HCT116 (cell line): ENCODE results near the gene ZNF507. TPM values are rescaled to one million over a fixed set of nuclear protein-coding genes. Genes with fewer than 3 reads are reported as not detected.

Experiments used
- ATAC-seq: fragments of 200-7000 bp; cut with Tn5 transposase; 2 replicates; pipeline ENCODE4 v1.9.1; 2020; ENCODE audit warnings: mild to moderate bottlenecking, moderate library complexity
- BruUV-seq: library from RNA; stranded (reverse); fragments of 400-500 nt; replicated peaks from 2 replicates; lab custom pipeline; 2021; lab: Mats Ljungman, UMichigan
- CTCF ChIA-PET: fragments of 300-600 bp; sonication (Branson Sonifier 250); formaldehyde crosslinking; loops from one replicate; lab custom pipeline; 2021; ENCODE audit warnings: antibody characterized with exemption; lab: Charles Lee
- POLR2A ChIA-PET: fragments of 300-600, 350-600 bp; sonication (Branson Sonifier 250); formaldehyde crosslinking; loops from one replicate; lab custom pipeline; 2021; ENCODE audit warnings: antibody characterized with exemption; lab: Charles Lee
- RAD21 ChIA-PET, 2 experiments: fragments of 300-600 bp; sonication (Branson Sonifier 250); formaldehyde crosslinking; loops; one replicate each; lab custom pipeline; 2023; ENCODE audit warnings: low total read pairs in 2 of 2; ENCODE audit not compliant: uncharacterized antibody in 2 of 2, unreplicated experiment in 2 of 2, low non-redundant PET in 1 of 2; lab: Charles Lee
- DNase-seq: peaks from one replicate; pipeline ENCODE4 v3.0.0-alpha.2; 2010; ENCODE audit warnings: low read depth, low spot score
- H2AFZ ChIP-seq: fragments of 200-600 bp; shearing (Covaris generic), sonication (generic); 2 replicates; pipeline ENCODE4 v1.6.1; 2017; ENCODE audit warnings: low read depth, mixed run types, mixed read lengths, antibody characterized with exemption, low read length; ENCODE audit not compliant: poor library complexity, severe bottlenecking
- H3K27ac ChIP-seq: 2 replicates; pipeline ENCODE4 v1.5.1; 2012; ENCODE audit warnings: low read depth, low read length
- H3K27me3 ChIP-seq: fragments of 200-600 bp; sonication (generic); 2 replicates; pipeline ENCODE4 v1.6.1; 2016; ENCODE audit warnings: mixed run types, low read length, mixed read lengths; ENCODE audit not compliant: insufficient read depth
- H3K36me3 ChIP-seq, 2 experiments: fragments of 200-500 bp in 1 of 2; fragments of 200-600 bp in 1 of 2; sonication (Bioruptor generic) in 1 of 2; sonication (generic) in 1 of 2; 2 replicates each; pipeline versions ENCODE4 v1.5.1 to v1.6.1; 2014 to 2016; ENCODE audit warnings: low read length in 2 of 2, inconsistent platforms in 1 of 2, mixed read lengths in 1 of 2, mixed run types in 1 of 2; ENCODE audit not compliant: insufficient read depth in 2 of 2, control insufficient read depth in 1 of 2
- H3K4me1 ChIP-seq, 2 experiments: fragments of 200-600 bp in 1 of 2; sonication (generic) in 1 of 2; 2 replicates each; pipeline versions ENCODE4 v1.5.1 to v1.6.1; 2012 to 2017; ENCODE audit warnings: low read length in 2 of 2, inconsistent platforms in 1 of 2, mild to moderate bottlenecking in 1 of 2, mixed read lengths in 1 of 2, mixed run types in 1 of 2, moderate library complexity in 1 of 2; ENCODE audit not compliant: insufficient read depth in 2 of 2, control insufficient read depth in 1 of 2
- H3K4me2 ChIP-seq: fragments of 200-600 bp; sonication (generic); 2 replicates; pipeline ENCODE4 v1.6.1; 2017; ENCODE audit warnings: mixed run types, low read length, mixed read lengths
- H3K4me3 ChIP-seq, 2 experiments: fragments of 200-600 bp in 1 of 2; sonication (generic) in 1 of 2; replicated peaks in 1 of 2; 2 replicates each; pipeline ENCODE4 v1.5.1; 2011 to 2016; ENCODE audit warnings: low read length in 2 of 2, control low read depth in 1 of 2, low read depth in 1 of 2, mild to moderate bottlenecking in 1 of 2, mixed read lengths in 1 of 2, mixed run types in 1 of 2
- H3K79me2 ChIP-seq: fragments of 200-600 bp; sonication (generic); 2 replicates; pipeline ENCODE4 v1.6.1; 2017; ENCODE audit warnings: mild to moderate bottlenecking, mixed run types, low read length, moderate library complexity, mixed read lengths; ENCODE audit not compliant: insufficient read depth
- H3K9ac ChIP-seq: fragments of 200-600 bp; sonication (generic); 2 replicates; pipeline ENCODE4 v1.6.1; 2016; ENCODE audit warnings: low read length, mixed read lengths
- H3K9me2 ChIP-seq: fragments of 200-600 bp; sonication (generic), shearing (Covaris generic); 2 replicates; pipeline ENCODE4 v1.6.1; 2017; ENCODE audit warnings: mixed run types, mild to moderate bottlenecking, moderate library complexity; ENCODE audit not compliant: insufficient read depth
- H3K9me3 ChIP-seq, 2 experiments: fragments of 200-500 bp in 1 of 2; fragments of 200-600 bp in 1 of 2; sonication (Bioruptor generic) in 1 of 2; sonication (generic) in 1 of 2; 2 replicates each; pipeline ENCODE4 v1.6.1; 2014 to 2017; ENCODE audit warnings: low read length in 2 of 2, mixed read lengths in 2 of 2, inconsistent platforms in 1 of 2, low read depth in 1 of 2, mild to moderate bottlenecking in 1 of 2, mixed run types in 1 of 2, moderate library complexity in 1 of 2; ENCODE audit not compliant: control insufficient read depth in 1 of 2, insufficient read depth in 1 of 2
- H4K20me1 ChIP-seq: fragments of 200-600 bp; sonication (generic), shearing (Covaris generic); 2 replicates; pipeline ENCODE4 v1.6.1; 2017; ENCODE audit warnings: mixed run types, mild to moderate bottlenecking, moderate library complexity; ENCODE audit not compliant: insufficient read depth
- ELF1 ChIP-seq: IDR thresholded peaks from 2 replicates; pipeline ENCODE4 v1.6.1; 2012; ENCODE audit warnings: low read depth, borderline replicate concordance
- EZH2phosphoT487 ChIP-seq: fragments of 200-600 bp; IDR thresholded peaks from 2 replicates; pipeline ENCODE4 v1.6.1; 2018; ENCODE audit warnings: antibody characterized with exemption, borderline replicate concordance
- FOSL1 ChIP-seq: IDR thresholded peaks from 2 replicates; pipeline ENCODE4 v1.6.1; 2012; ENCODE audit warnings: low read depth
- JUND ChIP-seq: IDR thresholded peaks from 2 replicates; pipeline ENCODE4 v1.6.1; 2012
- POLR2A ChIP-seq: IDR thresholded peaks from 2 replicates; pipeline ENCODE4 v1.7.0; 2011; ENCODE audit warnings: borderline replicate concordance; ENCODE audit not compliant: insufficient read depth, insufficient read length; ENCODE audit errors: extremely low read depth
- SIN3A ChIP-seq: IDR thresholded peaks from 2 replicates; pipeline ENCODE4 v1.6.1; 2012; ENCODE audit warnings: low read depth
- SRF ChIP-seq: IDR thresholded peaks from 2 replicates; pipeline ENCODE4 v1.6.1; 2012; ENCODE audit warnings: low read depth
- TCF7L2 ChIP-seq: IDR thresholded peaks from 2 replicates; pipeline ENCODE4 v1.7.0; 2011; ENCODE audit warnings: borderline replicate concordance, inconsistent platforms; ENCODE audit not compliant: insufficient read depth, insufficient read length; ENCODE audit errors: extremely low read depth
- ZFX ChIP-seq: fragments of 450-650 bp; IDR thresholded peaks from 2 replicates; pipeline ENCODE4 v1.6.1; 2017
- intact Hi-C: fragments of 100-400 bp; cut with micrococcal nuclease; formaldehyde crosslinking; loops from 2 replicates; pipeline ENCODE4 v1.10.0; 2022
- total RNA-seq: library from RNA; stranded (reverse); gene quantifications from one replicate; pipeline ENCODE4 v1.2.1, GENCODE V29; 2021; ENCODE audit not compliant: unreplicated experiment
- TF ChIP-seq, protein P1 (sequence below): IDR thresholded peaks from 2 replicates; pipeline ENCODE4 v1.6.1; 2012; ENCODE audit warnings: low read depth

Gene ZNF507
- total RNA-seq, 1 experiment from 2014 or later, result 27.4 TPM

DNA sequence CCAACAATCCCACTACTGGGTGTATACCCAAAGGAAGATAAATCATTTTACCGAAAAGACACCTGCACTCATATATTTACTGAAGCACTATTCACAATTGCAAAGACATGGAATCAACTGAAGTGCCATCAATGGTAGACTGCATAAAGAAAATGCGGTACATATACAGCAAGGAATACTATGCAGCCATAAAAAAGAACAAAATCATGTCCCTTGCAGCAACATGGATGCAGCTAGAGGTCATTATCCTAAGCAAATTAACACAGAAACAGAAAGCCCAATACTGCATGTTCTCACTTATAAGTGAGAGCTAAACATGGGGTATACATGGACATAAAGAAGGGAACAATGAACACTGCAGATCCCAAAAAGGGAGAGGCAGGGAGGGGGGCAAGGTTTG lies 2.7 kb upstream of the ZNF507 start:
- Histone ChIP-seq H3K27ac (no peak overlapping the region), H3K4me3 (no peak overlapping the region), H3K9me3 (no peaks in the 10 kb centered on the region), H3K9ac (no peak overlapping the region), H3K4me1 (peaks cover 11 to 23% of the 10 kb centered on the region in 2 experiments)
- DNase-seq, result no peak
- CTCF ChIA-PET, result no interaction called here
- no peak for TF ChIP-seq JUND
- no peak for TF ChIP-seq FOSL1
- TF ChIP-seq SIN3A, result no peak
- TF ChIP-seq TCF7L2, result no peak
- TF ChIP-seq EZH2phosphoT487, result no peak
- TF ChIP-seq, protein P1, sequence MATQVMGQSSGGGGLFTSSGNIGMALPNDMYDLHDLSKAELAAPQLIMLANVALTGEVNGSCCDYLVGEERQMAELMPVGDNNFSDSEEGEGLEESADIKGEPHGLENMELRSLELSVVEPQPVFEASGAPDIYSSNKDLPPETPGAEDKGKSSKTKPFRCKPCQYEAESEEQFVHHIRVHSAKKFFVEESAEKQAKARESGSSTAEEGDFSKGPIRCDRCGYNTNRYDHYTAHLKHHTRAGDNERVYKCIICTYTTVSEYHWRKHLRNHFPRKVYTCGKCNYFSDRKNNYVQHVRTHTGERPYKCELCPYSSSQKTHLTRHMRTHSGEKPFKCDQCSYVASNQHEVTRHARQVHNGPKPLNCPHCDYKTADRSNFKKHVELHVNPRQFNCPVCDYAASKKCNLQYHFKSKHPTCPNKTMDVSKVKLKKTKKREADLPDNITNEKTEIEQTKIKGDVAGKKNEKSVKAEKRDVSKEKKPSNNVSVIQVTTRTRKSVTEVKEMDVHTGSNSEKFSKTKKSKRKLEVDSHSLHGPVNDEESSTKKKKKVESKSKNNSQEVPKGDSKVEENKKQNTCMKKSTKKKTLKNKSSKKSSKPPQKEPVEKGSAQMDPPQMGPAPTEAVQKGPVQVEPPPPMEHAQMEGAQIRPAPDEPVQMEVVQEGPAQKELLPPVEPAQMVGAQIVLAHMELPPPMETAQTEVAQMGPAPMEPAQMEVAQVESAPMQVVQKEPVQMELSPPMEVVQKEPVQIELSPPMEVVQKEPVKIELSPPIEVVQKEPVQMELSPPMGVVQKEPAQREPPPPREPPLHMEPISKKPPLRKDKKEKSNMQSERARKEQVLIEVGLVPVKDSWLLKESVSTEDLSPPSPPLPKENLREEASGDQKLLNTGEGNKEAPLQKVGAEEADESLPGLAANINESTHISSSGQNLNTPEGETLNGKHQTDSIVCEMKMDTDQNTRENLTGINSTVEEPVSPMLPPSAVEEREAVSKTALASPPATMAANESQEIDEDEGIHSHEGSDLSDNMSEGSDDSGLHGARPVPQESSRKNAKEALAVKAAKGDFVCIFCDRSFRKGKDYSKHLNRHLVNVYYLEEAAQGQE, result no peak
- TF ChIP-seq ELF1, result no peak
- no peak for TF ChIP-seq ZFX
- TF ChIP-seq POLR2A, result no peak
- TF ChIP-seq SRF, result no peak
- TF ChIP-seq, all 23 proteins: peak for 0
- ATAC-seq, result no peak
- Histone ChIP-seq H3K4me2 (no peak overlapping the region), H2AFZ (no peak overlapping the region), H3K79me2 (peaks cover 22% of the 10 kb centered on the region), H3K36me3 (peaks cover 4 to 6% of the 10 kb centered on the region in 2 experiments; a peak in 2 of 4 replicates), H3K27me3 (no peaks in the 10 kb centered on the region), H4K20me1 (no peaks in the 10 kb centered on the region), H3K9me2 (no peaks in the 10 kb centered on the region)
- no TSS peak for BruUV-seq
- intact Hi-C loops, result no loop called here
- RAD21 ChIA-PET, result no interaction called here
- POLR2A ChIA-PET, result no interaction called here
